ENCODE measurements around the gene PPP1R16B. TPM values are rescaled to one million over a fixed set of nuclear protein-coding genes. Genes with fewer than 3 reads are reported as not detected.

The PPP1R16B gene
- total RNA-seq, 4 donors from 2014 or later: 0.99 to 6.7 (median 3.6) TPM

GRCh38 chr20:38893056-38893564 is 87.6 kb downstream of the PPP1R16B start:
- Histone ChIP-seq H3K36me3 (no peaks in the 10 kb centered on the region), H3K27ac (peak overlapping the region in 1 of 4 donors; percentile 2), H3K4me1 (peaks cover 5 to 15% (median 7%) of the 10 kb centered on the region in 3 donors), H3K9me3 (no peaks in the 10 kb centered on the region), H3K4me3 (no peak overlapping the region), H3K27me3 (peaks cover 0 to 30% (median 0%) of the 10 kb centered on the region in 4 donors)
- WGBS, 2 donors: 17 to 32% methylated on average over 6 of the region's 6 CpGs
- TF ChIP-seq CTCF (IDR thresholded peaks at IDR 0.05) (no peak), POLR2A (IDR thresholded peaks at IDR 0.05) (no peak)
- no peak for DNase-seq
- intact Hi-C loops (cut with DNase I): no loop called here

DNA sequence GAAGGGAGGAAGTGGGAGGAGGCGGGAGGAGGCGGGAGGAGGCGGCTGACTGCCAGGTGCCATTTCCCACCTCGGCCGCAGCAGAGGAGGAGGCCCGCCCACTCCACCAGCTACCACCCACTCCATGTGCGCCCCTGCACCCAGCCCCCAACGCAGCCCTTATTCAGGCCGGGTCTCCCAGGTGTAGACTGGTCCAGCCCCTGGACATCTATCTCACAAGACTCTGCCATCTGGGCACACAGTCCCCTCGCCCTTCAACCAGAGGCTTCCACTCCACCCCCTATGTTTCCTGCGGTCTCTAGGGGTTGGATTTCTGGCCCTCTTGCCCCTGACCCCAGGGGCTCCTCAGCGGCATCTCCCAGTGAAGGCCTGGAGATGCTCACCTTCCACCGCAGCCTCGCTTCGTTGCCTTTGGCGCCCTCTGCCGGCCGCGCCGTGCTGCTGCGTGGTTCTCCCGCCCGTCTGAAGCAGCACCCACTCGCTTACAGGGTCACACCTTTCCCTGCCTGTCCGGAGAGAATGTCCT is 88.1 kb downstream of the PPP1R16B start:
- DNase-seq: no peak
- peak overlapping the region in 1 of 4 donors; percentile 49 for H3K27ac ChIP-seq
- WGBS, 2 donors: 3 to 23% methylated on average over 17 to 24 of the region's 25 CpGs
- no peak for TF ChIP-seq POLR2A (IDR thresholded peaks at IDR 0.05)
- TF ChIP-seq CTCF (IDR thresholded peaks at IDR 0.05): peak; percentile 74 to 94 (median 82)
- peak overlapping the region in 2 of 4 donors; percentile 19 to 50 for H3K4me3 ChIP-seq
- no peaks in the 10 kb centered on the region for H3K9me3 ChIP-seq
- intact Hi-C loops (cut with DNase I): no loop called here
- no peaks in the 10 kb centered on the region for H3K36me3 ChIP-seq
- peaks cover 5 to 15% (median 7%) of the 10 kb centered on the region in 3 donors for H3K4me1 ChIP-seq
- H3K27me3 ChIP-seq: peaks cover 0 to 30% (median 0%) of the 10 kb centered on the region in 4 donors

GRCh38 chr20:38894091-38894847 is 88.8 kb downstream of the PPP1R16B start:
- H3K27me3 ChIP-seq: peaks cover 0 to 35% (median 0%) of the 10 kb centered on the region in 4 donors
- no peak for TF ChIP-seq POLR2A (IDR thresholded peaks at IDR 0.05)
- TF ChIP-seq CTCF (IDR thresholded peaks at IDR 0.05): no peak
- intact Hi-C loops (cut with DNase I): no loop called here
- H3K4me1 ChIP-seq: peaks cover 5 to 15% (median 7%) of the 10 kb centered on the region in 3 donors
- 32 to 40% methylated on average over 16 to 19 of the region's 30 CpGs for WGBS, 2 donors
- no peak for DNase-seq
- H3K36me3 ChIP-seq: no peaks in the 10 kb centered on the region
- H3K27ac ChIP-seq: no peak overlapping the region
- H3K4me3 ChIP-seq: peak overlapping the region in 2 of 4 donors; percentile 19 to 50
- no peaks in the 10 kb centered on the region for H3K9me3 ChIP-seq

- Histone ChIP-seq H3K9me3 (no peaks in the 10 kb centered on the region), H3K27me3 (peaks cover 0 to 38% (median 0%) of the 10 kb centered on the region in 4 donors), H3K4me1 (peaks cover 5 to 15% (median 7%) of the 10 kb centered on the region in 3 donors), H3K27ac (no peak overlapping the region), H3K36me3 (no peaks in the 10 kb centered on the region), H3K4me3 (no peak overlapping the region)
- DNase-seq: no peak
- intact Hi-C loops (cut with DNase I): loop anchor here (5.0 kb wide), 1 partner anchor 248 kb away; no protein-coding TSS in a partner anchor
- 62 to 66% methylated on average over 8 to 9 of the region's 9 CpGs for WGBS, 2 donors
- TF ChIP-seq CTCF (IDR thresholded peaks at IDR 0.05): no peak
- no peak for TF ChIP-seq POLR2A (IDR thresholded peaks at IDR 0.05)
Measured at GRCh38 chr20:38895098-38895949, 89.8 kb downstream of the PPP1R16B start.
